NCI-H2029 (cell line): Measurements from ENCODE around the gene STMN3.
"Not testable (repeated sequence)": the region's sequence is repeated elsewhere in the genome, so short reads cannot be mapped to it uniquely, and the experiment has no call there.

Source experiments
- DNase-seq: peaks from one replicate; lab custom pipeline; 2025; lab: John Stamatoyannopoulos, UW

Gene STMN3

DNA sequence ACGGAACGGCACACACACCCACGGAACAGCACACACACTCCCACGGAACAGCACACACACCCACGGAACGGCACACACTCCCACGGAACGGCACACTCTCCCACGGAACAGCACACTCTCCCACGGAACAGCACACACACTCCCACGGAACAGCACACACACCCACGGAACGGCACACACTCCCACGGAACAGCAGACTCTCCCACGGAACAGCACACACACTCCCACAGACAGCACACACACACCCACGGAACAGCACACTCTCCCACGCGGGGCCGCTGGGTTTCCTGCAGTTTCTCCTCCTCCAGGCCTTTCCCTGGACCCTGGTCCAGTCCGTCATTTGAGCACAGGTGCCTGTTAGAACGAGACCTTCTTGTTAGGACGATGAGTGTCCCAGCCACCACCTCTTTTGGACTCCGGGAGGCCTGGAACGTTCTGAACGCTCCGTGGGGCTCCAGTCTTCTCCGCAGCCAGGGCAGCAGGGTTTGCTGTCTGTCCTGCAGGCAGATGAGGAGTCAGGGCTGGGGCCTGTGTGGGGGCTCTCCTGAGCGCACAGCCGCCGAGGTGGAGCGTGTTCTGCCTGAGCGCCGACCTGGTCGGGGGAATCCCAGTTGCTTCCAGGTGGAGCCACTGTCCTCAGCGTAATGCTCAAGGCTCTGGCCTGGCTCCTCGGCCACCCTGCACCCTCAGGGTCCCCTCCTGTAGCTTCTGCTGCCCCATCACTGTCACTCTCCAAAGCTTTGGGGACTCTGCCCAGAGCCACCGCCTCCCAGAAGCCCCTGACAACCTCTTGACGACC lies 25.6 kb upstream of the STMN3 start:
- DNase-seq = no peak

DNA sequence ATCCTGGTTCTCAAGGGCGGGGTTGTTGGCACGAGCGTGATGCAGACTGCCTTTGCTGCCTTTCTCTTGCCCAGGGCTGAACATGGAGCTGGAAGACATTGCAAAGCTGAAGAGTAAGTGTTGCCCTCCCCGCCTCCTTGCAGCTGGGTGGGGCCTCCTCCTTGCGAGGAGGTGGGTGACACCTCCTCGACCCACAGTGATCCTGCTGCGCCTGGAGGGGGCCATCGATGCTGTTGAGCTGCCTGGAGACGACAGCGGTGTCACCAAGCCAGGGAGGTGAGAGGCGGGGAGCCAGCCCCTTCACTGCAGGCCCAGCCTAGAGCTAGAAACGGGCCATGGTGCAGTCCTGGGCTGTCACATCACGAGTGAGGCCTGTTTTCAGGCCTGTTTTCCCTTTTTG lies 24.8 kb upstream of the STMN3 start:
- no peak for DNase-seq

DNA sequence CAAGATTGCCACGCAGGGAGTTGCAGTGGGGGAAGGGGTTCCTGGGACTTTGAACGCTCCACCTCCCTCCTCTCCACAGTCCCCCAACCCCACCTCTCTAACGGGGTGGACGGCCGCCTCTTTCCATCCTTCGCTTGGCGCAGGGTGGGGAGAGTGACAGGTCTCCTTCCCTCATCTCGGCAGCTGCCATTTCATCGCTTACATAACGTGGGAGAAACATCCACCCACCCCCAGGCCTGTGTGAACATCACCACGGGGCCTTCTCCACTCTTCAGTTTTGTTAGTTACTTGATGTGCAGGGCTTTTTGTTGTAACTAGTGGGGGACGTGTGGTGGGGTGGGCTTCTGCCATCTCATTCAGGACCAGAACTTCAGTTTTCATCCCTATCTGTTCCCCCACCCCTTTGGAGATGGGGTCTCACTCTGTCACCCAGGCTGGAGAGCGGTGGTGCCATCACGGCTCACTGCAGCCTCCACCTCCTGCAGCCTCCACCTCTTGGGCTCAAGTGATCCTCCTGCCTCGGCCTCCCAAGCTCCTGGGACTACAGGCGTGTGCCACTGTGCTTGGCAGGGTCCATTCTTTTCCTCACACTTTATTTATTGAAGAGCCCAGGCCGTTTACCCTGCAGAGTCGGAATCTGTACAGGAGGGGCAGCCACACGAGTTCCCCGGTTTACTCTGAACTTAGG lies 22.6 kb upstream of the STMN3 start:
- DNase-seq = no peak

DNA sequence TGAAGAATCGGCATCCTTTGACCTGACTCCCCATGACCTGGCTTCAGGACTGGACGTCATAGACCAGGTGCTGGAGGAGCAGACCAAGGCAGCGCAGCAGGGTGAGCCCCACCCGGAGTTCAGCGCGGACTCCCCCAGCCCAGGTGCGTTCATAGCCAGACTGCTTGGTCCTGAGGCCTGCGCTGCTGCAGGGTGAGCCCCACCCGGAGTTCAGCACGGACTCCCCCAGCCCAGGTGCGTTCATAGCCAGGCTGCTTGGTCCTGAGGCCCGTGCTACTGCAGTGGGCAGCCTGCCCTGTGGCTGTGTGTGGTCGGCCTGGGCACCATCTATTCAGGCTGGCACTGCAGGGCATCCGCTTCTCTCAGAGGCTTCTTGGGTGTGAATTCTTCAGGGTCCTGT lies 20.7 kb upstream of the STMN3 start:
- no peak for DNase-seq

DNA sequence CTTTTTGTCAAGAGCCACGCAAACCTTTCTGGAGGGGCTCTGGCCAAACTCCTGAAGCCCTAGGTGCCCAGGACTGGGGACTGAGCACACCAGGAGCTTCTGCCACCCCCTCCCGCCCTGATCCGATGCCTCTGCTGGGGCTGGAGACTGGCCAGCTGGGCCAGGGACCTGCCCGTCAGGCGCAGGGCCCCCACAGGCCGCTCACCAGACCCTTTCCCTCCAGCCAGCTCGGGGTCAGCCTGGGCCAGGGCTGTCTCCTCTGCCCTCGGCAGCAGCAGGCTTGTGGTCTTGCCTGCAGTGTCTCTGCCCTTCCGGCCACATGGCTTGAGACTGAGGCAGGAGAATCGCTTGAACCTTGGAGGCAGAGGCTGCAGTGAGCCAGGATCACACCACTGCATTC lies 19.4 kb upstream of the STMN3 start:
- no peak for DNase-seq

- not testable (repeated sequence) for DNase-seq
These were observed 18.5 kb upstream of the STMN3 start for GRCh38 chr20:63671695-63672094.

DNA sequence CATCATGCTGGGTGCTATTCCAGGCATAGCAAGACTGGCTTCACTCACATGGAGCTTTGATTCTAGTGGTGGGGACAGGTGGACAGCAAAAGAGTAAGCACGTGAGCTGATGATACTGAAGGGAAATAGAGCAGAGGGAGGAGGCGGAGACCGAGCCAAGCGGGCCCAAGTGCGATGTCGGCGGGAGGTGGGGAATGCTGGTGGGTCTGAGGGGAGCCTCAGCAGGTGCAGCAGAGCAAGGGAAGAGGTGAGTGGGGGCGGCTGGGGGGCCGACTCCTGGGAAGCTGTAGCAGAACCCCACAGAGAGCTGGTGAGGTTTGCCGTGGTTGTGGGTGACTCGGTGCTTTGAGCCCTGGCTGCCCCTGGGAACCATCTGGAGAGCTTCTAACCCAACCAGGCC lies 15.1 kb upstream of the STMN3 start:
- DNase-seq = no peak

DNA sequence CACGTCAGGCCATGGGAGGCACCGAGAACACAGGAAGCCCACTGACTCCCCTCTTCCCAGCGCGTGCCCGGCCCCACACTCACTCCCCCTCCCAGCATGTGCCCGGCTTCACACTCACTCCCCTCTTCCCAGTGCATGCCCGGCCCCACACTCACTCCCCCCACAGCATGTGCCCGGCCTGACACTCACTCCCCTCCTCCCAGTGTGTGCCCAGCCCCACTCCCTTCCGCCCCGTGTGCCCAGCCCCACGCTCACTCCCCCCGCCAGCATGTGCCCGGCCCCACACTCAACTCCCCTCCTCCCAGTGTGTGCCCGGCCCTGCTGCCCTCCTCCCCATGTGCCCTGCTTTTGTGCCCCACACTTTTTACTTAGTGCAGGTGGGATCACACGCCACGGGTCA lies 14.6 kb upstream of the STMN3 start:
- DNase-seq = no peak

DNA sequence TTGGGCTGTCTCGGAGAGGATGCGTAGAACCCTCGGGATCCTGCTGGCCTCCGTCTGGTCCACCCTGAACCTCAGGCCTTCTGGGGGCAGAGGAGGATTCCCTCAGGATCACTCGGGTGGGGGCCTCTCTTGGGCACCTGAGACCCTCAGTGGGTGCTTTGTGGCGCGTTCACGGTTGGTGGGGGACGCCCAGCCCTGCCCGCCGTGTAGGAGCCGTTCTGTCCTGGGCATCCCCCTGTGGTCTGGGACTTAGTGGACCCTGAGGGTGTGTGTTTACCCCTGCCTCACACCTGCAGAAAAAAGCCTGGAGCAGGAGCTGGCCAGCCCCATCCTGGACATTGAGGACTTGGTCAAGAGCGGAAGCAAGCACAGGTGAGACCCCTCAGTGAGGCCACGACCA lies 12.5 kb upstream of the STMN3 start:
- DNase-seq = no peak

DNA sequence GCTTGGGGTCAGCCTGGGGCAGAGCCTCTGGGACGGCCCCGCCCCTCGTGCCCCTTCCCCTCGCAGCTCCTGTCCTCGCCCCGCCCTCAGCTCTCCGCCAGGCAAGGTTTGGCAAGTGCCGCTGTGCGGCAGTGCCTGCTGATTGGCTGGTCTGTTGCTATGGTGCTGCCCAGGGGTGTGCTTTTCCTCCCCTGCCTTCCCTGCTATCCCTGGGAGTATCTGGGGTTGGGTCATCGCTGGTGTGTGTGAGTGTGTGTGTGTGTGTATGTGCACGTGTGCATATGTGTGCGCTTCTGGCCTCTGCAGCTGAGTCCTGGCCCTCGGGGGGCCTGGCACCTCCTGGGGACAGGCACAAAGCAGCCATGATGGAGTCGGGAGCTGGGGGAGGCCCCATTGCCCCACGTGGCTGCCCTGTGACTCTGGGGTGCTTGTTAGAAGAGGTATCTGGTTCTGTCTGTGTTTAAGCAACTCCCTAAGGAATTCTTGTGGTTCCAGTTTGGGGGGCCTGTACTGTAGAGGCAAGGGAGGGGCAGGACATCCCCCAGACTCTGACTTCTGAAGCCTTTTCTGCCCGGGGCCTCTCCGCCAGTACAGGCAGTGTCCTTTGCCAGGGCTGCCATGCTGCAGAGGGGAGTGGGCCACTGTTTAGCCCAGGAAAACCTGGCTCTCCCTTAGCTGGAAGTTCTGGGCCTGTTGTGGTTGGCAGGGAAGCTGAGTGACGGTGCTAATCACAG lies 11.8 kb upstream of the STMN3 start:
- DNase-seq = no peak

- no peak for DNase-seq
These were observed 11.1 kb upstream of the STMN3 start for GRCh38 chr20:63664143-63664851.

GRCh38 chr20:63663332-63664066 lies 10.3 kb upstream of the STMN3 start:
- DNase-seq = no peak

DNA sequence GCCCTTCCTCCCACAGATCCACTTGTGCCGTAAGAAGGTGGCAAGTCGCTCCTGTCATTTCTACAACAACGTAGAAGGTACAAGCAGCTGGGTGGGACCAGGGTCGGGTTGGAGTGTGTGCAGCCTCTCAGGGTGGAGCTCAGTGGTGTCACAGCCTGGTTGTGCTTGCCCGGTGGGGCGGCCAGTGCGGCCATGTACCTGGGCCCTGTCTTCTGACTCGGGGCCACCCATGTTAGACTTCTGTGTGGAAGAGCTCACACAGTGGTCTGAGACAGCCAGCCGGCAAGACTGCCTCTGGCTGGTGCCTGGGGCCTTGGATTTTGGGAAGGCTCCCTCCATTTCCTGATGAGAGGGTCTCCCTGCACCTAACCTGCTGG lies 9.6 kb upstream of the STMN3 start:
- no peak for DNase-seq

DNA sequence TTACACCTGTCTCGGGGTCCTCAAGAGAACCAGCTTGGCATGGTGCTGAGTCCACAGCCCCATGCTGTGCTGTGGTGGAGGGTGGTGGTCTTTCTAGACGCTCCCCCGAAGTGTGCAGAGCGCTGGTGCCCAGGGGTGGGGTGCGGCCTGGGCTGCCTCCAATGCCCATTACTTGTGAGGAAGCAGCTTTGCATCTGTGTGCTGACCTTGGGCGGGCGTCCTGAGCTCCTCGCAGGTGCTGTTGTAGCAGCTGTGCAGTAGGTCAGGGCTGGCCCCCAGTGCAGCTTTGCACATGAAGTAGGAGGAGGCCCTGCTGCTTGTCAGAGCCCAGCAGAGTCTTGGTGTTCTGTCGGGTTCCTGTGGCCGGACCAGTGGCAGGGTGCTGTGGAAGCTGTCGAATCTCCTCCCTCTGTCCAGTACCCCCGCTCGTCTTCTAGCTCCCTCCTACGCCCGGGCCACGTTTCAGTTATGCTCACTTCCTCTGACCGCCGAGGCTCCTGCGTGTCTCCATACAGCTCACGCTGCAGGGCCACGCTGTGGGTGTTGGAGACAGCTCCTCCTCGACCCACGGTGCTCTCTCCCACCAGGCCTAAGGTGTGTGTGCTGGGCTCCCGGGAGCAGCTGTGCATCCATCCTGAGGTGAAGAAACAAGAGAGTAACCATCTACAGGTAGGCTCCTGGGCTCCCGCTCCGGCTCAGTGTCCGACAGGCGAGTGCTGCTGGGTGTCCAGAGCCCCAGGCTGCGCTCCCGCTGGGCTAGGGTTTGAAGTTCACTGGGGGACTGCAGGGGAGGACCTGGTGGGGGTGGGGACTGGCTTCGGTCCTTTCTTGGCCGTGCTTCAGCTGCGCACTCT lies 9.0 kb upstream of the STMN3 start:
- DNase-seq = no peak

- DNase-seq = no peak
These were observed 7.9 kb upstream of the STMN3 start for GRCh38 chr20:63661108-63661507.

DNA sequence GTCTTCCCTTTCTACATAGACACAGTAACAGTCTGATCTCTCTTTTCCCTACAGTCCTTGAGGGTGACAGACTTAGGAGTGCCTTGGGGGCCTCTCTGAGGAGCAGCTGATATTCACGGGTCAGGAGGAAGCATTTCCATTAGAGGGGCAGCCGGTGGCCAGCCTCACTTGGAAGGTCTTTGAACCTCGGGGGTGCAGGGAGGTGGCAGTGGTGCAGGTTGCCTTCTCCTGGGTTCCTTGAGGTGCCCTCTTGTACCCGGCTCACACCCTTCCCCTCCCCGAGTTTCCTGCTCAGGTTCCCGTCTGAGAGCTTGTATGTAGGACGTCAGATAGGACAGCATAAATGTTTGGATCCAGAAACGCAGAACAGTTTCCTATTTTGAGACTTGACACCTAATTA lies 7.4 kb upstream of the STMN3 start:
- no peak for DNase-seq

- not testable (repeated sequence) for DNase-seq
These were observed 7.0 kb upstream of the STMN3 start for GRCh38 chr20:63660174-63660573.

GRCh38 chr20:63659370-63659769 lies 6.1 kb upstream of the STMN3 start:
- DNase-seq = no peak

- DNase-seq = no peak
These were observed 5.5 kb upstream of the STMN3 start for GRCh38 chr20:63658749-63659187.

DNA sequence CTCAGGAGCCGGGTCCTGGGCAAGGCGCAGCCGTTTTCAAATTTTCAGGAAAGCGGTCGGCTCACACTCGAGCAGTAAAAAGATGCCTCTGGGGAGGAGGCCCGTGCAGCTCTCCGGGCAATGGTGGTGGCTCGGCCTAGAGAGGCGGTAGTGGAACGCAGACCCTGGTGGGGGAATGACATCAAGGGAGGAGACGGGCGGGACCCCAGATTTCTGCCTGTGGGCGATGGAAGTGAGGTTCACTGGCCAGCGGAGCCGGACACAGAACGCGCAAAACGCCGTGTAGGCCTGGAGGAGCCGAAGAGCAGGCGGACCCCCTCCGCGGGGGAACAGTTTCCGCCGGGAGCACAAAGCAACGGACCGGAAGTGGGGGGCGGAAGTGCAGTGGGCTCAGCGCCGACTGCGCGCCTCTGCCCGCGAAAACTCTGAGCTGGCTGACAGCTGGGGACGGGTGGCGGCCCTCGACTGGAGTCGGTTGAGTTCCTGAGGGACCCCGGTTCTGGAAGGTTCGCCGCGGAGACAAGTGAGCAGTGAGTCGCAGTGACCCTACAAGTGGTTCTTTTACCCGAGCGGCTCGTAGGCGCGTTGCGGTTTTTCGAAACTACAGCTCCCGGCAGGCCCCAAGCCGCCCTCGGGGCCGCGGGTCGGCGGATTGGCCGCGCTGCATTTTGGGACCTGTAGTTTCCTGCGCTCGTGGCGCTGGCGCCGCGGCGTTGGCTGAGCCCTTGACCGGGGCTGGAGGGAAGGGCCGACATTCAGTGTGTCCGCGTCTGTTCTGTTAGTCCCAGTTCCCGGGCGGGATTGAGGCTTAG lies 4.9 kb upstream of the STMN3 start, which contains the start of gene RTEL1:
RTEL1 (plus strand) TSS at position 376 of the 812 bp plus-strand sequence. CDS start 1,091 bp downstream, outside the sequence.
- DNase-seq = peak; percentile 82
